SU-DHL-6 (cell line): ENCODE results near the gene CYP11A1.

Experiments used
- H2AFZ ChIP-seq: fragments of 200-600 bp; sonication (generic); 2 replicates; pipeline ENCODE4 v1.6.1; 2014; ENCODE audit warnings: low read depth, mild to moderate bottlenecking, moderate library complexity, mixed read lengths, antibody characterized with exemption, low read length; ENCODE audit not compliant: severe bottlenecking
- H3F3A ChIP-seq: fragments of 200-600 bp; shearing (Covaris generic); 2 replicates; pipeline ENCODE4 v1.6.0; 2016; ENCODE audit warnings: antibody characterized with exemption, mild to moderate bottlenecking; ENCODE audit not compliant: insufficient read depth
- H3K27ac ChIP-seq: fragments of 200-600 bp; sonication (generic); 2 replicates; pipeline ENCODE4 v1.5.1; 2016; ENCODE audit warnings: low read depth, mild to moderate bottlenecking, low read length, moderate library complexity, mixed read lengths
- H3K27me3 ChIP-seq: fragments of 200-600 bp; sonication (generic), shearing (Covaris generic); 2 replicates; pipeline ENCODE4 v1.6.0; 2014; ENCODE audit warnings: mild to moderate bottlenecking, low read length
- H3K36me3 ChIP-seq: fragments of 200-600 bp; sonication (generic); 2 replicates; pipeline ENCODE4 v1.6.1; 2014; ENCODE audit warnings: mild to moderate bottlenecking, low read length, mixed read lengths
- H3K4me2 ChIP-seq: fragments of 300-600, 200-600 bp; shearing (Covaris generic), sonication (generic); 2 replicates; pipeline ENCODE4 v1.6.0; 2014; ENCODE audit warnings: low read length, low read depth, mild to moderate bottlenecking; ENCODE audit not compliant: poor library complexity, severe bottlenecking
- H3K4me3 ChIP-seq: fragments of 200-600 bp; sonication (generic); 2 replicates; pipeline ENCODE4 v1.5.1; 2014; ENCODE audit warnings: antibody characterized with exemption, low read length, mild to moderate bottlenecking, mixed read lengths; ENCODE audit not compliant: insufficient read depth, poor library complexity, severe bottlenecking
- H3K79me2 ChIP-seq: fragments of 200-600 bp; sonication (generic); 2 replicates; pipeline ENCODE4 v1.6.1; 2014; ENCODE audit warnings: mild to moderate bottlenecking, low read length, moderate library complexity; ENCODE audit not compliant: insufficient read depth
- H3K9ac ChIP-seq: fragments of 200-600 bp; sonication (generic); 2 replicates; pipeline ENCODE4 v1.7.0; 2014; ENCODE audit warnings: mild to moderate bottlenecking, low read length
- H3K9me2 ChIP-seq: fragments of 200-600 bp; sonication (generic); replicated peaks from 2 replicates; pipeline ENCODE4 v1.6.1; 2014; ENCODE audit warnings: low read length; ENCODE audit not compliant: insufficient read depth
- H3K9me3 ChIP-seq: fragments of 200-600 bp; sonication (generic); 2 replicates; pipeline ENCODE4 v1.6.1; 2014; ENCODE audit warnings: low read length, mixed read lengths; ENCODE audit not compliant: insufficient read depth
- H4K20me1 ChIP-seq: fragments of 200-600 bp; sonication (generic); 2 replicates; pipeline ENCODE4 v1.6.1; 2014; ENCODE audit warnings: low read depth, mild to moderate bottlenecking, antibody characterized with exemption, low read length, moderate library complexity, mixed read lengths
- EZH2phosphoT487 ChIP-seq: fragments of 200-600 bp; sonication (generic), shearing (Covaris generic); conservative IDR thresholded peaks from 2 replicates; pipeline ENCODE4 v1.6.1; 2018; ENCODE audit warnings: mild to moderate bottlenecking, antibody characterized with exemption, low read length, moderate library complexity, mixed read lengths
- TF ChIP-seq, protein P1 (sequence below): fragments of 200-600 bp; sonication (generic); IDR thresholded peaks from one replicate; pipeline ENCODE4 v1.5.1; 2017; ENCODE audit warnings: antibody characterized with exemption, mild to moderate bottlenecking, low read length, moderate library complexity; ENCODE audit not compliant: insufficient read depth, poor library complexity, severe bottlenecking

The CYP11A1 gene

GRCh38 chr15:74327756-74328155 is 39.7 kb downstream of the CYP11A1 start:
- H4K20me1 ChIP-seq = no peaks in the 10 kb centered on the region
- no peak overlapping the region for H3K4me2 ChIP-seq
- TF ChIP-seq, protein P1, sequence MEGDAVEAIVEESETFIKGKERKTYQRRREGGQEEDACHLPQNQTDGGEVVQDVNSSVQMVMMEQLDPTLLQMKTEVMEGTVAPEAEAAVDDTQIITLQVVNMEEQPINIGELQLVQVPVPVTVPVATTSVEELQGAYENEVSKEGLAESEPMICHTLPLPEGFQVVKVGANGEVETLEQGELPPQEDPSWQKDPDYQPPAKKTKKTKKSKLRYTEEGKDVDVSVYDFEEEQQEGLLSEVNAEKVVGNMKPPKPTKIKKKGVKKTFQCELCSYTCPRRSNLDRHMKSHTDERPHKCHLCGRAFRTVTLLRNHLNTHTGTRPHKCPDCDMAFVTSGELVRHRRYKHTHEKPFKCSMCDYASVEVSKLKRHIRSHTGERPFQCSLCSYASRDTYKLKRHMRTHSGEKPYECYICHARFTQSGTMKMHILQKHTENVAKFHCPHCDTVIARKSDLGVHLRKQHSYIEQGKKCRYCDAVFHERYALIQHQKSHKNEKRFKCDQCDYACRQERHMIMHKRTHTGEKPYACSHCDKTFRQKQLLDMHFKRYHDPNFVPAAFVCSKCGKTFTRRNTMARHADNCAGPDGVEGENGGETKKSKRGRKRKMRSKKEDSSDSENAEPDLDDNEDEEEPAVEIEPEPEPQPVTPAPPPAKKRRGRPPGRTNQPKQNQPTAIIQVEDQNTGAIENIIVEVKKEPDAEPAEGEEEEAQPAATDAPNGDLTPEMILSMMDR = no peak
- no peak for TF ChIP-seq EZH2phosphoT487
- no peaks in the 10 kb centered on the region for H3K9me3 ChIP-seq
- H3K9ac ChIP-seq = no peak overlapping the region
- no peaks in the 10 kb centered on the region for H3K27me3 ChIP-seq
- H2AFZ ChIP-seq = no peak overlapping the region
- H3F3A ChIP-seq = no peaks in the 10 kb centered on the region
- no peaks in the 10 kb centered on the region for H3K79me2 ChIP-seq
- H3K4me3 ChIP-seq = no peak overlapping the region
- no peak overlapping the region for H3K27ac ChIP-seq
- no peaks in the 10 kb centered on the region for H3K9me2 ChIP-seq
- no peaks in the 10 kb centered on the region for H3K36me3 ChIP-seq

DNA sequence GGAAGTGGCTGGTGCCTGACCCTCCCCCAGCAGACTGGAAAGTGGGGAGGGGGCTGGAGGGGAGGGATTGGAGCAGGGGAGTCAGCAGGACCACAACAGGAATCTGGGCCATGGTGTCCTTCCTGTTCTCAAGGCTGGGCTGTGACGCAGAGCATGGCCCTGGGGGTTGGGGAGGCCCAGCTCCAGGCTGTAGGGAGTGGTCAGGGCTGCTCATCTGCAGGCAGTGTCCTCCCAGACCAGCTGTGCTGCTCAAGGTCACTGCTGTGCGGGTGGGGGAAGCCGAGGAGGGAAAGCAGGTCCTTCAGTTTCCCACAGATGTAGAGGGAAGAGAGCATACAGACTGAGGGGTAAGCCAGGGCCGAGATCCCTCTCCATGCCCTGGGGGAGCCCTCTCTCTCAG is 40.7 kb downstream of the CYP11A1 start:
- Histone ChIP-seq H3K9me3 (no peaks in the 10 kb centered on the region), H3K4me3 (no peak overlapping the region), H3K9ac (no peak overlapping the region), H3K9me2 (no peaks in the 10 kb centered on the region), H3K36me3 (no peaks in the 10 kb centered on the region), H2AFZ (no peak overlapping the region), H3K79me2 (no peaks in the 10 kb centered on the region), H4K20me1 (no peaks in the 10 kb centered on the region), H3K27me3 (no peaks in the 10 kb centered on the region), H3K27ac (no peak overlapping the region), H3F3A (no peaks in the 10 kb centered on the region), H3K4me2 (no peak overlapping the region)
- TF ChIP-seq, protein P1 = no peak
- TF ChIP-seq EZH2phosphoT487 = no peak

- H3K9ac ChIP-seq = no peak overlapping the region
- no peaks in the 10 kb centered on the region for H3K79me2 ChIP-seq
- H3K4me3 ChIP-seq = no peak overlapping the region
- H3K4me2 ChIP-seq = no peak overlapping the region
- no peaks in the 10 kb centered on the region for H3K9me3 ChIP-seq
- H3K27ac ChIP-seq = no peak overlapping the region
- no peaks in the 10 kb centered on the region for H4K20me1 ChIP-seq
- no peaks in the 10 kb centered on the region for H3F3A ChIP-seq
- H3K9me2 ChIP-seq = no peaks in the 10 kb centered on the region
- no peaks in the 10 kb centered on the region for H3K27me3 ChIP-seq
- H2AFZ ChIP-seq = no peak overlapping the region
- H3K36me3 ChIP-seq = no peaks in the 10 kb centered on the region
- no peak for TF ChIP-seq EZH2phosphoT487
- TF ChIP-seq, protein P1 = no peak
Observed at GRCh38 chr15:74324714-74325113, 42.7 kb downstream of the CYP11A1 start.
